ENCODE measurements around the gene C15orf62.

- TF ChIP-seq CTCF (IDR thresholded peaks at IDR 0.05) (peak in 10 of 12 donors; percentile 8 to 55 (median 35)), POLR2A (IDR thresholded peaks at IDR 0.05) (peak in 1 of 2 donors; percentile 59)
These were observed 5.8 kb upstream of the C15orf62 start, which contains the start of gene GCHFR for GRCh38 chr15:40763801-40764628.

All from heart left ventricle (tissue), 13 donors.